HepG2 (cell line): ENCODE data around the gene NDRG2. TPM values are rescaled to one million over a fixed set of nuclear protein-coding genes. Genes with fewer than 3 reads are reported as not detected.

Experiments
- ATAC-seq: fragments of 200-7000 bp; cut with Tn5 transposase; 3 replicates; pipeline ENCODE4 v1.9.1; 2020; ENCODE audit warnings: mild to moderate bottlenecking, moderate library complexity
- BruUV-seq: library from RNA; stranded (reverse); fragments of 400-500 nt; replicated peaks from 2 replicates; lab custom pipeline; 2021; lab: Mats Ljungman, UMichigan
- CTCF ChIA-PET: fragments of 300-600 bp; formaldehyde crosslinking; extraction: SDS; loops from one replicate; lab custom pipeline; 2021; ENCODE audit warnings: low total read pairs, inconsistent platforms, low intra/inter-chr PET ratio; lab: Yijun Ruan, JAX
- POLR2A ChIA-PET: fragments of 350-600 bp; sonication (Branson Sonifier 250); formaldehyde crosslinking; loops from one replicate; lab custom pipeline; 2020; ENCODE audit warnings: antibody characterized with exemption, inconsistent platforms; lab: Yijun Ruan, JAX
- DNase-seq: peaks from one replicate; pipeline ENCODE4 v3.0.0-alpha.2; 2015; ENCODE audit warnings: low spot score
- FAIRE-seq: peaks from 3 replicates; lab custom pipeline; 2011; peaks lifted over from hg19 to GRCh38; lab: Jason Lieb, UNC
- H2AFZ ChIP-seq: one replicate; pipeline ENCODE4 v1.6.1; 2011; ENCODE audit warnings: low read length, inconsistent platforms
- H3K27ac ChIP-seq: fragments of 300-600 bp; 3 replicates; pipeline ENCODE4 v1.8.0; 2011; ENCODE audit warnings: mixed run types, mild to moderate bottlenecking, mixed read lengths, low read length, inconsistent platforms; ENCODE audit not compliant: insufficient read depth; ENCODE audit errors: extremely low read length
- H3K27me3 ChIP-seq, 2 experiments: fragments of 200-600 bp in 1 of 2; 2 replicates in 1 of 2; 3 replicates in 1 of 2; pipeline versions ENCODE4 v1.6.0 to v1.8.0; 2011; ENCODE audit warnings: low read length in 2 of 2, mild to moderate bottlenecking in 2 of 2, moderate library complexity in 2 of 2, inconsistent platforms in 1 of 2; ENCODE audit not compliant: insufficient read depth in 2 of 2, control insufficient read depth in 1 of 2
- H3K36me3 ChIP-seq, 2 experiments: fragments of 200-600 bp in 1 of 2; replicated peaks in 1 of 2; 2 replicates in 1 of 2; 3 replicates in 1 of 2; pipeline versions ENCODE4 v1.5.1 to v1.8.0; 2011; ENCODE audit warnings: low read length in 2 of 2, inconsistent platforms in 1 of 2; ENCODE audit not compliant: insufficient read depth in 2 of 2, control insufficient read depth in 1 of 2
- H3K4me1 ChIP-seq: 2 replicates; pipeline ENCODE4 v1.5.1; 2012; ENCODE audit warnings: low read length, inconsistent platforms; ENCODE audit not compliant: insufficient read depth
- H3K4me2 ChIP-seq: 2 replicates; pipeline ENCODE4 v1.6.0; 2011; ENCODE audit warnings: low read depth, low read length, inconsistent platforms
- H3K4me3 ChIP-seq, 3 experiments: fragments of 200-600 bp in 1 of 3; sonication (generic), shearing (Covaris generic) in 1 of 3; replicated peaks in 1 of 3; 2 replicates each; pipeline ENCODE4 v1.5.1; 2011 to 2016; ENCODE audit warnings: low read length in 3 of 3, inconsistent platforms in 2 of 3, low read depth in 2 of 3, mild to moderate bottlenecking in 2 of 3, control low read depth in 1 of 3, mixed read lengths in 1 of 3; ENCODE audit not compliant: insufficient read depth in 1 of 3
- H3K79me2 ChIP-seq: one replicate; pipeline ENCODE4 v1.6.1; 2011; ENCODE audit warnings: low read length, inconsistent platforms; ENCODE audit not compliant: insufficient read depth
- H3K9ac ChIP-seq: 2 replicates; pipeline ENCODE4 v1.6.0; 2011; ENCODE audit warnings: mild to moderate bottlenecking, low read depth, low read length, inconsistent platforms; ENCODE audit not compliant: insufficient read depth
- H3K9me3 ChIP-seq: 2 replicates; pipeline ENCODE4 v1.5.1; 2012; ENCODE audit warnings: mild to moderate bottlenecking, low read length
- H4K20me1 ChIP-seq: 2 replicates; pipeline ENCODE4 v1.6.0; 2011; ENCODE audit warnings: inconsistent platforms, mild to moderate bottlenecking, low read length, moderate library complexity; ENCODE audit not compliant: insufficient read depth
- MED8 ChIP-seq: sonication (generic); formaldehyde crosslinking; IDR thresholded peaks from 2 replicates; pipeline ENCODE4 v1.8.1; 2023; ENCODE audit warnings: mild to moderate bottlenecking, missing genetic modification reagents; ENCODE audit not compliant: insufficient replicate concordance
- WGBS: methylation state at CpG from one replicate; pipeline ENCODE4 v1.1.6; 2017; ENCODE audit warnings: low lambda C conversion rate; 5-methylcytosine and 5-hydroxymethylcytosine counted together
- in situ Hi-C: cut with HindIII; loops from 2 replicates; pipeline ENCODE4 v1.10.0; 2017; ENCODE audit warnings: low pct_unique_long_range_greater_than_20kb; ENCODE audit not compliant: extremely low pct_ligation_motif_present
- intact Hi-C: fragments of 100-400 bp; cut with micrococcal nuclease; formaldehyde crosslinking; loops from one replicate; pipeline ENCODE4 v1.10.0; 2022; ENCODE audit not compliant: unreplicated experiment
- polyA plus RNA-seq, 8 experiments: library from polyadenylated mRNA; depleted of rRNA in 3 of 8; stranded (reverse) in 7 of 8; unstranded in 1 of 8; fragments of >200 nt; fragmentation: Illumina TruSeq in 4 of 8; extraction: Trizol in 4 of 8; gene quantifications; 2 replicates each; pipeline versions ENCODE4 v1.2.1 to v1.2.3, GENCODE V29; 2011 to 2016; ENCODE audit warnings: low read depth in 4 of 8, missing spikeins in 1 of 8, mixed read lengths in 1 of 8; ENCODE audit not compliant: insufficient read depth in 1 of 8
- total RNA-seq, 5 experiments: library from RNA; depleted of rRNA; stranded (reverse); fragments of >200 nt; fragmentation: Illumina TruSeq; extraction: Trizol; gene quantifications; 2 replicates each; pipeline ENCODE4 v1.2.3, GENCODE V29; 2016; ENCODE audit warnings: low read depth in 1 of 5
- TF ChIP-seq, protein P1 (sequence below): sonication (generic); formaldehyde crosslinking; IDR thresholded peaks from 2 replicates; pipeline ENCODE4 v1.4.0; 2020; ENCODE audit warnings: missing genetic modification reagents, mild to moderate bottlenecking, borderline replicate concordance

Gene NDRG2
- total and polyA plus RNA-seq, 2 of the 13 experiments (the other 11 are each of a cell fraction or from before 2014, with no cell fraction given), result 27.2 to 189 TPM

GRCh38 chr14:20997115-20997514 lies 27.7 kb downstream of the NDRG2 start (continued):
- TF ChIP-seq, protein P1, sequence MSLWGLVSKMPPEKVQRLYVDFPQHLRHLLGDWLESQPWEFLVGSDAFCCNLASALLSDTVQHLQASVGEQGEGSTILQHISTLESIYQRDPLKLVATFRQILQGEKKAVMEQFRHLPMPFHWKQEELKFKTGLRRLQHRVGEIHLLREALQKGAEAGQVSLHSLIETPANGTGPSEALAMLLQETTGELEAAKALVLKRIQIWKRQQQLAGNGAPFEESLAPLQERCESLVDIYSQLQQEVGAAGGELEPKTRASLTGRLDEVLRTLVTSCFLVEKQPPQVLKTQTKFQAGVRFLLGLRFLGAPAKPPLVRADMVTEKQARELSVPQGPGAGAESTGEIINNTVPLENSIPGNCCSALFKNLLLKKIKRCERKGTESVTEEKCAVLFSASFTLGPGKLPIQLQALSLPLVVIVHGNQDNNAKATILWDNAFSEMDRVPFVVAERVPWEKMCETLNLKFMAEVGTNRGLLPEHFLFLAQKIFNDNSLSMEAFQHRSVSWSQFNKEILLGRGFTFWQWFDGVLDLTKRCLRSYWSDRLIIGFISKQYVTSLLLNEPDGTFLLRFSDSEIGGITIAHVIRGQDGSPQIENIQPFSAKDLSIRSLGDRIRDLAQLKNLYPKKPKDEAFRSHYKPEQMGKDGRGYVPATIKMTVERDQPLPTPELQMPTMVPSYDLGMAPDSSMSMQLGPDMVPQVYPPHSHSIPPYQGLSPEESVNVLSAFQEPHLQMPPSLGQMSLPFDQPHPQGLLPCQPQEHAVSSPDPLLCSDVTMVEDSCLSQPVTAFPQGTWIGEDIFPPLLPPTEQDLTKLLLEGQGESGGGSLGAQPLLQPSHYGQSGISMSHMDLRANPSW (CRISPR knock-in tag), result no peak

DNA sequence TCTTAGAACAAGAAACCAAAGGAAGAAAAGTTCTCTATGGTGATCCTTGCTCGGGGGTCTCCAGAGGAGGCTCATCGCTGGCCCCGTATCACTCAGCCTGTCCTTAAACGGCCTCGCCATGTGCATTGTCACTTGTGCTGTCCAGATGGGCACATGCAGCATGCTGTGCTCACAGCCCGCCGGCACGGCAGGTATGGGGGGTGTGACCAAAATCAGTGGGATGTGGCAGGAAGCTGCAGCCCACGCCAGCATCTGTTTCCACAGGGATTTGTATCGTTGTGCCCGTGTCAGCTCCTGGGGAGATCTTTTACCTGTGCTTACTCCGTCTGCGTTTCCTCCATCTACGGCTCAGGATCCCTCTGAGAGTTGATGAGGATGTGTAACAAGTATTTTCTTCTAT lies 28.3 kb downstream of the NDRG2 start:
- ATAC-seq, result no peak
- CTCF ChIA-PET, result no interaction called here
- no peak overlapping the region for H3K27ac ChIP-seq
- DNase-seq, result no peak
- H2AFZ ChIP-seq, result no peak overlapping the region
- no TSS peak for BruUV-seq
- H3K4me1 ChIP-seq, result peaks cover 7% of the 10 kb centered on the region
- no peaks in the 10 kb centered on the region for H3K79me2 ChIP-seq
- FAIRE-seq, result no peak
- H3K27me3 ChIP-seq, result no peaks in the 10 kb centered on the region
- WGBS, result 96% methylated on average over 14 of the region's 14 CpGs
- no peak overlapping the region for H3K4me2 ChIP-seq
- no peaks in the 10 kb centered on the region for H3K9me3 ChIP-seq
- POLR2A ChIA-PET, result interaction anchor here (1.1 kb wide), 1 partner anchor 18 kb away, joined by 4 read pairs; no protein-coding TSS in a partner anchor
- H3K4me3 ChIP-seq, result no peak overlapping the region
- intact Hi-C loops, result no loop called here
- H3K36me3 ChIP-seq, result peaks cover 25 to 48% of the 10 kb centered on the region in 2 experiments
- in situ Hi-C loops, result loop anchor here (25.0 kb wide), 1 partner anchor 659 kb away; the partner anchor contains the start of genes CCNB1IP1 and PARP2
- no peak overlapping the region for H3K9ac ChIP-seq
- H4K20me1 ChIP-seq, result no peaks in the 10 kb centered on the region
- TF ChIP-seq MED8, result no peak
